ENCODE measurements around the gene SMARCC1. TPM values are rescaled to one million over a fixed set of nuclear protein-coding genes. Genes with fewer than 3 reads are reported as not detected.

Gene SMARCC1
- total RNA-seq, 4 donors from 2014 or later, result 28.2 to 51.7 (median 31.2) TPM

- no peak for TF ChIP-seq POLR2A (IDR thresholded peaks at IDR 0.05)
- TF ChIP-seq CTCF (IDR thresholded peaks at IDR 0.05), result no peak
- Histone ChIP-seq H3K4me3 (no peak overlapping the region), H3K27ac (no peak overlapping the region), H3K36me3 (peaks cover 18 to 94% (median 19%) of the 10 kb centered on the region in 3 donors), H3K27me3 (no peaks in the 10 kb centered on the region), H3K9me3 (no peaks in the 10 kb centered on the region), H3K4me1 (peaks cover 0 to 8% (median 4%) of the 10 kb centered on the region in 3 donors)
- intact Hi-C loops (cut with DNase I), result no loop called here
- no peak for DNase-seq
- 82 to 86% methylated on average over 2 of the region's 2 CpGs for WGBS, 2 donors
Observed at GRCh38 chr3:47607335-47607734, 174.4 kb downstream of the SMARCC1 start.

GRCh38 chr3:47606165-47606564 lies 175.5 kb downstream of the SMARCC1 start:
- no peak for DNase-seq
- TF ChIP-seq POLR2A (IDR thresholded peaks at IDR 0.05) (no peak), CTCF (IDR thresholded peaks at IDR 0.05) (no peak)
- 94 to 96% methylated on average over 5 of the region's 5 CpGs for WGBS, 2 donors
- H3K9me3 ChIP-seq, result no peaks in the 10 kb centered on the region
- no peak overlapping the region for H3K4me3 ChIP-seq
- H3K27ac ChIP-seq, result no peak overlapping the region
- intact Hi-C loops (cut with DNase I), result no loop called here
- no peaks in the 10 kb centered on the region for H3K4me1 ChIP-seq
- peaks cover 18 to 97% (median 19%) of the 10 kb centered on the region in 3 donors for H3K36me3 ChIP-seq
- H3K27me3 ChIP-seq, result no peaks in the 10 kb centered on the region

- H3K27me3 ChIP-seq, result no peaks in the 10 kb centered on the region
- H3K4me3 ChIP-seq, result no peak overlapping the region
- peaks cover 18 to 96% (median 19%) of the 10 kb centered on the region in 3 donors for H3K36me3 ChIP-seq
- H3K4me1 ChIP-seq, result no peaks in the 10 kb centered on the region
- WGBS, 2 donors, result 40 to 62% methylated on average over 2 of the region's 2 CpGs
- DNase-seq, result no peak
- no peak overlapping the region for H3K27ac ChIP-seq
- intact Hi-C loops (cut with DNase I), result no loop called here
- no peak for TF ChIP-seq CTCF (IDR thresholded peaks at IDR 0.05)
- no peak for TF ChIP-seq POLR2A (IDR thresholded peaks at IDR 0.05)
- no peaks in the 10 kb centered on the region for H3K9me3 ChIP-seq
Observed at GRCh38 chr3:47605652-47606051, 176.0 kb downstream of the SMARCC1 start.

GRCh38 chr3:47604145-47604544 lies 177.5 kb downstream of the SMARCC1 start:
- Histone ChIP-seq H3K4me1 (no peaks in the 10 kb centered on the region), H3K9me3 (no peaks in the 10 kb centered on the region), H3K27ac (no peak overlapping the region), H3K4me3 (no peak overlapping the region), H3K36me3 (peaks cover 7 to 96% (median 8%) of the 10 kb centered on the region in 3 donors), H3K27me3 (no peaks in the 10 kb centered on the region)
- 76 to 90% methylated on average over 2 of the region's 2 CpGs for WGBS, 2 donors
- no peak for DNase-seq
- no peak for TF ChIP-seq POLR2A (IDR thresholded peaks at IDR 0.05)
- no peak for TF ChIP-seq CTCF (IDR thresholded peaks at IDR 0.05)
- intact Hi-C loops (cut with DNase I), result no loop called here

- Histone ChIP-seq H3K4me3 (no peak overlapping the region), H3K4me1 (no peaks in the 10 kb centered on the region), H3K9me3 (no peaks in the 10 kb centered on the region), H3K27ac (no peak overlapping the region), H3K27me3 (no peaks in the 10 kb centered on the region), H3K36me3 (peaks cover 1 to 95% (median 7%) of the 10 kb centered on the region in 3 donors)
- TF ChIP-seq POLR2A (IDR thresholded peaks at IDR 0.05), result no peak
- no peak for TF ChIP-seq CTCF (IDR thresholded peaks at IDR 0.05)
- intact Hi-C loops (cut with DNase I), result no loop called here
- DNase-seq, result no peak
Observed at GRCh38 chr3:47603332-47603731, 178.4 kb downstream of the SMARCC1 start.

Measured in esophagus squamous epithelium (tissue), 5 donors.